H1 (cell line): Measurements from ENCODE around the gene INPP5A. TPM values are rescaled to one million over a fixed set of nuclear protein-coding genes. Genes with fewer than 3 reads are reported as not detected.

Source experiments
- CTCF ChIA-PET: fragments of 300-600 bp; sonication (Branson Sonifier 250); formaldehyde crosslinking; loops from one replicate; lab custom pipeline; 2021; ENCODE audit not compliant: partially characterized antibody; lab: Charles Lee
- POLR2A ChIA-PET: fragments of 300-600 bp; sonication (Branson Sonifier 250); formaldehyde crosslinking; loops from one replicate; lab custom pipeline; 2021; ENCODE audit warnings: inconsistent platforms; ENCODE audit not compliant: partially characterized antibody; lab: Charles Lee
- DNase-seq, 2 experiments: peaks; one replicate each; pipeline versions ENCODE4 v3.0.0 to v3.0.0-alpha.2; 2010 to 2022; ENCODE audit warnings: low spot score in 2 of 2, low read depth in 1 of 2, mixed read lengths in 1 of 2
- FAIRE-seq: peaks from 2 replicates; lab custom pipeline; 2011; peaks lifted over from hg19 to GRCh38; lab: Jason Lieb, UNC
- H2AFZ ChIP-seq: 2 replicates; pipeline ENCODE4 v1.8.1; 2012; ENCODE audit warnings: low read length, inconsistent platforms
- H2AK5ac ChIP-seq: 2 replicates; pipeline ENCODE4 v1.6.1; 2013; ENCODE audit warnings: low read depth, low read length
- H2BK120ac ChIP-seq: replicated peaks from 2 replicates; pipeline ENCODE3; 2013; ENCODE audit warnings: low read depth, low read length, inconsistent platforms
- H2BK12ac ChIP-seq: 2 replicates; pipeline ENCODE4 v1.6.1; 2013; ENCODE audit warnings: low read depth, low read length
- H2BK15ac ChIP-seq: 2 replicates; pipeline ENCODE4 v1.6.1; 2013; ENCODE audit warnings: low read length
- H2BK20ac ChIP-seq: 2 replicates; pipeline ENCODE4 v1.6.1; 2013; ENCODE audit warnings: low read length
- H2BK5ac ChIP-seq: 2 replicates; pipeline ENCODE4 v1.6.1; 2013; ENCODE audit warnings: low read depth, low read length
- H3K14ac ChIP-seq: 2 replicates; pipeline ENCODE4 v1.6.1; 2013; ENCODE audit warnings: inconsistent platforms; ENCODE audit not compliant: insufficient read length
- H3K18ac ChIP-seq: 2 replicates; pipeline ENCODE4 v1.6.1; 2013; ENCODE audit warnings: low read length; ENCODE audit errors: extremely low read depth
- H3K23ac ChIP-seq: 2 replicates; pipeline ENCODE4 v1.6.1; 2013; ENCODE audit warnings: inconsistent platforms; ENCODE audit not compliant: insufficient read length
- H3K23me2 ChIP-seq: 2 replicates; pipeline ENCODE4 v1.6.1; 2013; ENCODE audit warnings: low read depth, low read length
- H3K27ac ChIP-seq: 2 replicates; pipeline ENCODE4 v1.6.1; 2011; ENCODE audit warnings: low read depth, low read length, inconsistent platforms
- H3K27me3 ChIP-seq, 4 experiments: replicated peaks in 1 of 4; 1 replicate in 1 of 4; 2 replicates in 3 of 4; pipeline versions ENCODE4 v1.6.1 to v1.8.1; 2011 to 2013; ENCODE audit warnings: low read length in 3 of 4, mild to moderate bottlenecking in 3 of 4, inconsistent platforms in 2 of 4, mixed read lengths in 2 of 4, moderate library complexity in 1 of 4; ENCODE audit not compliant: control insufficient read depth in 3 of 4, insufficient read depth in 3 of 4; ENCODE audit errors: extremely low read depth in 1 of 4
- H3K36me3 ChIP-seq, 4 experiments: 2 replicates each; pipeline versions ENCODE4 v1.6.1 to v1.8.1; 2011 to 2013; ENCODE audit warnings: mild to moderate bottlenecking in 4 of 4, low read length in 3 of 4, moderate library complexity in 2 of 4, control low read depth in 1 of 4, inconsistent platforms in 1 of 4; ENCODE audit not compliant: insufficient read depth in 4 of 4, control insufficient read depth in 2 of 4
- H3K4ac ChIP-seq: replicated peaks from 2 replicates; pipeline ENCODE3; 2013; ENCODE audit warnings: low read length, low read depth, mixed read lengths, inconsistent platforms; ENCODE audit not compliant: insufficient read length
- H3K4me1 ChIP-seq, 4 experiments: replicated peaks in 1 of 4; 1 replicate in 1 of 4; 2 replicates in 3 of 4; pipeline versions ENCODE4 v1.6.1 to v1.8.1; 2011 to 2013; ENCODE audit warnings: low read length in 3 of 4, inconsistent platforms in 2 of 4, mixed read lengths in 1 of 4; ENCODE audit not compliant: insufficient read depth in 4 of 4, control insufficient read depth in 3 of 4
- H3K4me2 ChIP-seq, 2 experiments: 2 replicates each; pipeline versions ENCODE4 v1.6.1 to v1.8.1; 2011 to 2013; ENCODE audit warnings: low read depth in 2 of 2, low read length in 2 of 2, control low read depth in 1 of 2, inconsistent platforms in 1 of 2, mild to moderate bottlenecking in 1 of 2; ENCODE audit not compliant: insufficient read depth in 1 of 2
- H3K4me3 ChIP-seq, 4 experiments: fragments of 200-600, 300-600 bp in 1 of 4; sonication (generic), shearing (Covaris generic), sonication (Bioruptor Twin) in 1 of 4; 2 replicates each; pipeline versions ENCODE4 v1.5.1 to v1.8.1; 2011 to 2016; ENCODE audit warnings: low read length in 4 of 4, low read depth in 3 of 4, control low read depth in 2 of 4, inconsistent platforms in 2 of 4, mild to moderate bottlenecking in 2 of 4, mixed read lengths in 1 of 4, moderate library complexity in 1 of 4; ENCODE audit not compliant: insufficient read depth in 2 of 4; ENCODE audit errors: extremely low read depth in 1 of 4
- H3K56ac ChIP-seq: replicated peaks from 2 replicates; pipeline ENCODE3; 2013; ENCODE audit warnings: low read depth, mild to moderate bottlenecking, mixed read lengths, low read length, inconsistent platforms; ENCODE audit not compliant: insufficient read length
- H3K79me1 ChIP-seq: 2 replicates; pipeline ENCODE4 v1.6.1; 2013; ENCODE audit warnings: low read depth, low read length, control low read depth
- H3K79me2 ChIP-seq, 2 experiments: 2 replicates each; pipeline versions ENCODE4 v1.6.1 to v1.8.1; 2012 to 2013; ENCODE audit warnings: low read length in 2 of 2, mild to moderate bottlenecking in 2 of 2, inconsistent platforms in 1 of 2; ENCODE audit not compliant: insufficient read depth in 2 of 2, control insufficient read depth in 1 of 2
- H3K9ac ChIP-seq, 4 experiments: replicated peaks in 1 of 4; 1 replicate in 1 of 4; 2 replicates in 3 of 4; pipeline versions ENCODE4 v1.6.1 to v1.8.1; 2011 to 2013; ENCODE audit warnings: low read depth in 3 of 4, low read length in 3 of 4, control low read depth in 2 of 4, mild to moderate bottlenecking in 2 of 4, moderate library complexity in 2 of 4, inconsistent platforms in 1 of 4; ENCODE audit errors: extremely low read depth in 1 of 4
- H3K9me3 ChIP-seq, 2 experiments: 2 replicates each; pipeline versions ENCODE4 v1.6.1 to v1.8.1; 2012 to 2013; ENCODE audit warnings: mild to moderate bottlenecking in 2 of 2, moderate library complexity in 2 of 2, control low read depth in 1 of 2, inconsistent platforms in 1 of 2, low read depth in 1 of 2, low read length in 1 of 2, mixed read lengths in 1 of 2; ENCODE audit not compliant: insufficient read depth in 2 of 2
- H4K20me1 ChIP-seq, 2 experiments: replicated peaks in 1 of 2; 2 replicates each; pipeline versions ENCODE3 to v1.8.1; 2011 to 2013; ENCODE audit warnings: inconsistent platforms in 2 of 2, low read length in 2 of 2, mild to moderate bottlenecking in 1 of 2; ENCODE audit not compliant: insufficient read depth in 2 of 2, control insufficient read depth in 1 of 2
- H4K5ac ChIP-seq: 2 replicates; pipeline ENCODE4 v1.6.1; 2013; ENCODE audit warnings: low read length, low read depth, mixed read lengths, inconsistent platforms; ENCODE audit not compliant: insufficient read length
- H4K8ac ChIP-seq: 2 replicates; pipeline ENCODE4 v1.8.0; 2013; ENCODE audit warnings: mild to moderate bottlenecking, moderate library complexity, low read length, inconsistent platforms; ENCODE audit not compliant: insufficient read depth; ENCODE audit errors: extremely low read depth
- H4K91ac ChIP-seq: replicated peaks from 2 replicates; pipeline ENCODE3; 2013; ENCODE audit warnings: low read length, mixed read lengths, inconsistent platforms; ENCODE audit not compliant: insufficient read length
- ATF2 ChIP-seq: IDR thresholded peaks from 2 replicates; pipeline ENCODE4 v1.6.1; 2012; ENCODE audit warnings: low read length, inconsistent platforms
- E2F6 ChIP-seq: IDR thresholded peaks from 2 replicates; pipeline ENCODE4 v1.6.1; 2012; ENCODE audit warnings: inconsistent platforms
- EGR1 ChIP-seq: IDR thresholded peaks from 2 replicates; pipeline ENCODE4 v1.6.1; 2011; ENCODE audit warnings: low read depth, low read length, borderline replicate concordance
- RFX5 ChIP-seq: IDR thresholded peaks from 2 replicates; pipeline ENCODE4 v1.6.1; 2011; ENCODE audit warnings: low read depth, low read length, improper control_type of control experiment, borderline replicate concordance
- ZNF274 ChIP-seq: IDR thresholded peaks from 2 replicates; pipeline ENCODE4 v1.7.0; 2012; ENCODE audit warnings: low read length, borderline replicate concordance; ENCODE audit errors: extremely low read depth
- WGBS, 2 experiments: shearing (Covaris generic) in 1 of 2; methylation state at CpG; one replicate each; pipeline versions ENCODE4 v1.1.6 to v1.1.7; 2013 to 2015; ENCODE audit warnings: low lambda C conversion rate in 2 of 2, mixed read lengths in 2 of 2, inconsistent platforms in 1 of 2, low coverage in 1 of 2, missing lambda C conversion rate in 1 of 2; ENCODE audit not compliant: insufficient replicate concordance in 2 of 2, insufficient coverage in 1 of 2, insufficient read length in 1 of 2; ENCODE audit errors: extremely low coverage in 1 of 2, missing lambda C conversion rate in 1 of 2; 5-methylcytosine and 5-hydroxymethylcytosine counted together
- polyA plus RNA-seq, 7 experiments: library from polyadenylated mRNA; depleted of rRNA in 3 of 7; stranded (reverse) in 5 of 7; unstranded in 2 of 7; fragments of >200 nt in 5 of 7; fragments of 200-250 nt in 2 of 7; gene quantifications; 1 replicate in 5 of 7; 2 replicates in 1 of 7; 4 replicates in 1 of 7; pipeline versions ENCODE4 v1.2.1 to v1.2.3, GENCODE V29; 2011 to 2013; ENCODE audit warnings: missing spikeins in 2 of 7, mixed read lengths in 2 of 7
- total RNA-seq: library from RNA; stranded (reverse); fragmentation: NEBNext Ultra II Directional; extraction: Animal tissue kit (Norgen Biotek cat#: 25700); gene quantifications from 2 replicates; pipeline ENCODE4 v1.2.1, GENCODE V29; 2021

INPP5A gene
- total and polyA plus RNA-seq, 2 of the 8 experiments (the other 6 are each of a cell fraction or from before 2014, with no cell fraction given): 19.7 to 27.5 TPM

- H3K9me3 ChIP-seq: peaks cover 17 to 41% of the 10 kb centered on the region in 2 experiments
- no peak overlapping the region for H2BK5ac ChIP-seq
- no peaks in the 10 kb centered on the region for H4K20me1 ChIP-seq
- no peak overlapping the region for H3K4me2 ChIP-seq
- H3K27ac ChIP-seq: no peak overlapping the region
- no peak overlapping the region for H3K14ac ChIP-seq
- no peaks in the 10 kb centered on the region; a peak in 1 of 8 replicates for H3K36me3 ChIP-seq
- H3K4me1 ChIP-seq: no peaks in the 10 kb centered on the region
- WGBS, 2 experiments: 92% methylated on average over 28 of the region's 29 CpGs; no CpG with 5 or more reads in 1 of the 2 experiments
- H3K4ac ChIP-seq: no peak overlapping the region
- ChIA-PET POLR2A (interaction anchor here (0.5 kb wide), 1 partner anchor 425 kb away, joined by 4 read pairs; no protein-coding TSS in a partner anchor), CTCF (no interaction called here)
- H3K79me1 ChIP-seq: no peaks in the 10 kb centered on the region; the same call in 1 of the 2 replicates
- H4K8ac ChIP-seq: no peak overlapping the region
- H3K23me2 ChIP-seq: no peaks in the 10 kb centered on the region; the same call in 1 of the 2 replicates
- no peak overlapping the region for H2BK20ac ChIP-seq
- DNase-seq: no peak
- no peak overlapping the region for H2BK12ac ChIP-seq
- H2BK120ac ChIP-seq: no peak overlapping the region
- H4K91ac ChIP-seq: no peak overlapping the region
- TF ChIP-seq E2F6 (no peak), RFX5 (no peak), ZNF274 (no peak), ATF2 (no peak), EGR1 (no peak)
- no peak overlapping the region for H2AK5ac ChIP-seq
- no peak for FAIRE-seq
- H4K5ac ChIP-seq: no peak overlapping the region
- H3K23ac ChIP-seq: no peak overlapping the region
- no peaks in the 10 kb centered on the region for H3K79me2 ChIP-seq
- H3K56ac ChIP-seq: no peak overlapping the region
- H2AFZ ChIP-seq: no peak overlapping the region
- no peak overlapping the region for H3K4me3 ChIP-seq
- no peak overlapping the region for H3K18ac ChIP-seq
- H3K9ac ChIP-seq: no peak overlapping the region
- no peaks in the 10 kb centered on the region for H3K27me3 ChIP-seq
- H2BK15ac ChIP-seq: no peak overlapping the region
These were observed 290.4 kb downstream of the INPP5A start for GRCh38 chr10:132827861-132828539.
